K562 (cell line): ENCODE data around the gene VPS4B. TPM values are rescaled to one million over a fixed set of nuclear protein-coding genes. Genes with fewer than 3 reads are reported as not detected.

ENCODE experiments used
- ATAC-seq: fragments of 200-7000 bp; cut with Tn5 transposase; 3 replicates; pipeline ENCODE4 v1.9.1; 2020; ENCODE audit warnings: moderate library complexity
- BruUV-seq: library from RNA; stranded (reverse); fragments of 400-500 nt; replicated peaks from 2 replicates; lab custom pipeline; 2021; lab: Mats Ljungman, UMichigan
- CTCF ChIA-PET: fragments of 300-600 bp; formaldehyde crosslinking; extraction: SDS; loops from one replicate; lab custom pipeline; 2021; ENCODE audit warnings: low intra/inter-chr PET ratio; lab: Yijun Ruan, JAX
- POLR2A ChIA-PET: fragments of 300-600, 350-650 bp; sonication (Branson Sonifier 250); formaldehyde crosslinking; extraction: SDS; loops from one replicate; lab custom pipeline; 2021; ENCODE audit warnings: antibody characterized with exemption, inconsistent platforms; lab: Yijun Ruan, JAX
- DNase-seq, 4 experiments: peaks; one replicate each; pipeline versions ENCODE4 v3.0.0 to v3.0.0-alpha.2; 2011 to 2018; ENCODE audit warnings: low spot score in 3 of 4, mixed read lengths in 3 of 4; ENCODE audit errors: extremely low read depth in 1 of 4
- FAIRE-seq: peaks from 2 replicates; lab custom pipeline; 2011; peaks lifted over from hg19 to GRCh38; lab: Jason Lieb, UNC
- H2AFZ ChIP-seq: 2 replicates; pipeline ENCODE4 v1.6.0; 2011; ENCODE audit warnings: low read depth, low read length, control low read depth, inconsistent platforms
- H3K27ac ChIP-seq: fragments of 200-600 bp; 3 replicates; pipeline ENCODE4 v1.8.0; 2011; ENCODE audit warnings: low read depth, mild to moderate bottlenecking, control low read depth, inconsistent platforms, low read length, moderate library complexity, mixed read lengths; ENCODE audit errors: extremely low read depth
- H3K27me3 ChIP-seq, 2 experiments: fragments of 300-600 bp in 1 of 2; 2 replicates in 1 of 2; 3 replicates in 1 of 2; pipeline versions ENCODE4 v1.6.0 to v1.8.0; 2011; ENCODE audit warnings: inconsistent platforms in 2 of 2, low read length in 2 of 2, mild to moderate bottlenecking in 1 of 2, mixed read lengths in 1 of 2, moderate library complexity in 1 of 2; ENCODE audit not compliant: control insufficient read depth in 2 of 2, insufficient read depth in 2 of 2
- H3K36me3 ChIP-seq: fragments of 300-600 bp; 3 replicates; pipeline ENCODE4 v1.8.0; 2011; ENCODE audit warnings: mild to moderate bottlenecking, low read length, inconsistent platforms; ENCODE audit not compliant: control insufficient read depth, insufficient read depth
- H3K4me1 ChIP-seq, 2 experiments: fragments of 200-600 bp in 1 of 2; replicated peaks in 1 of 2; 2 replicates in 1 of 2; 3 replicates in 1 of 2; pipeline versions ENCODE4 v1.5.1 to v1.8.0; 2011; ENCODE audit warnings: inconsistent platforms in 2 of 2, low read length in 2 of 2, mild to moderate bottlenecking in 1 of 2, mixed read lengths in 1 of 2, moderate library complexity in 1 of 2; ENCODE audit not compliant: control insufficient read depth in 2 of 2, insufficient read depth in 2 of 2
- H3K4me2 ChIP-seq: 2 replicates; pipeline ENCODE4 v1.6.1; 2011; ENCODE audit warnings: low read length, control low read depth, inconsistent platforms, mixed read lengths; ENCODE audit not compliant: insufficient read depth
- H3K4me3 ChIP-seq: fragments of 200-600 bp; sonication (generic), shearing (Covaris generic); 2 replicates; pipeline ENCODE4 v1.5.1; 2016; ENCODE audit warnings: control low read depth, inconsistent platforms
- H3K79me2 ChIP-seq: fragments of 200-600 bp; 3 replicates; pipeline ENCODE4 v1.8.0; 2011; ENCODE audit warnings: low read length, inconsistent platforms; ENCODE audit not compliant: control insufficient read depth, insufficient read depth
- H3K9ac ChIP-seq, 2 experiments: 2 replicates each; pipeline versions ENCODE4 v1.6.0 to v1.6.1; 2011; ENCODE audit warnings: low read depth in 2 of 2, low read length in 2 of 2, control low read depth in 1 of 2, inconsistent platforms in 1 of 2, mild to moderate bottlenecking in 1 of 2, mixed read lengths in 1 of 2; ENCODE audit not compliant: insufficient read depth in 1 of 2
- H3K9me1 ChIP-seq: one replicate; pipeline ENCODE4 v1.6.0; 2011; ENCODE audit warnings: inconsistent platforms, mild to moderate bottlenecking, low read length, moderate library complexity; ENCODE audit not compliant: control insufficient read depth, insufficient read depth
- H3K9me3 ChIP-seq: replicated peaks from 2 replicates; pipeline ENCODE4 v1.5.1; 2011; ENCODE audit warnings: low read depth, low read length, inconsistent platforms; ENCODE audit not compliant: control insufficient read depth, insufficient read depth
- H4K20me1 ChIP-seq: replicated peaks from 2 replicates; pipeline ENCODE4 v1.6.1; 2011; ENCODE audit warnings: low read length, inconsistent platforms, mixed read lengths; ENCODE audit not compliant: control insufficient read depth, insufficient read depth
- COPS2 ChIP-seq: fragments of 450-650 bp; conservative IDR thresholded peaks from 2 replicates; pipeline ENCODE4 v1.6.1; 2016; ENCODE audit warnings: mild to moderate bottlenecking, moderate library complexity
- FOXJ2 ChIP-seq: fragments of 200-800 bp; sonication (Bioruptor generic); IDR thresholded peaks from 2 replicates; pipeline ENCODE4 v1.6.1; 2016; ENCODE audit warnings: missing genetic modification characterization, missing compliant biosample characterization
- GMEB1 ChIP-seq: fragments of 250-450 bp; sonication (Bioruptor Pico); IDR thresholded peaks from 2 replicates; pipeline ENCODE4 v1.4.0; 2020; ENCODE audit warnings: mild to moderate bottlenecking
- HNRNPUL1 ChIP-seq: fragments of 200-400 bp; formaldehyde crosslinking; IDR thresholded peaks from 2 replicates; pipeline ENCODE4 v1.6.1; 2017; ENCODE audit warnings: low read length
- KLF10 ChIP-seq: fragments of 250-450 bp; sonication (Bioruptor Pico); IDR thresholded peaks from 2 replicates; pipeline ENCODE4 v1.6.1; 2021; ENCODE audit warnings: matching md5 sums
- LEF1 ChIP-seq: fragments of 450-650 bp; IDR thresholded peaks from 2 replicates; pipeline ENCODE4 v1.6.1; 2016; ENCODE audit warnings: mild to moderate bottlenecking
- PHF21A ChIP-seq: fragments of 450-650 bp; IDR thresholded peaks from 2 replicates; pipeline ENCODE4 v1.6.1; 2017; ENCODE audit warnings: low read depth, borderline replicate concordance
- PTTG1 ChIP-seq: fragments of 450-650 bp; IDR thresholded peaks from 2 replicates; pipeline ENCODE4 v1.6.1; 2016; ENCODE audit warnings: low read depth, mild to moderate bottlenecking, missing genetic modification characterization, missing compliant biosample characterization
- RBM17 ChIP-seq: fragments of 200-400 bp; formaldehyde crosslinking; IDR thresholded peaks from 2 replicates; pipeline ENCODE4 v1.6.1; 2017; ENCODE audit warnings: low read depth, mild to moderate bottlenecking, low read length, borderline replicate concordance
- TSHZ1 ChIP-seq: fragments of 250-450 bp; sonication (Bioruptor Pico); IDR thresholded peaks from 2 replicates; pipeline ENCODE4 v1.4.0; 2020; ENCODE audit warnings: mild to moderate bottlenecking, moderate library complexity
- YBX1 ChIP-seq: fragments of 450-650 bp; IDR thresholded peaks from 2 replicates; pipeline ENCODE4 v1.7.1; 2016; ENCODE audit warnings: mild to moderate bottlenecking
- ZBTB11 ChIP-seq, 3 experiments: fragments of 200-800 bp in 1 of 3; fragments of 250-450 bp in 1 of 3; fragments of 450-650 bp in 1 of 3; sonication (Bioruptor Pico) in 1 of 3; sonication (Bioruptor generic) in 1 of 3; formaldehyde crosslinking in 1 of 3; IDR thresholded peaks; 2 replicates each; pipeline versions ENCODE4 v1.6.1 to v1.8.0; 2016 to 2022; ENCODE audit warnings: mild to moderate bottlenecking in 2 of 3, missing genetic modification characterization in 2 of 3, missing compliant biosample characterization in 1 of 3, moderate library complexity in 1 of 3
- ZNF140 ChIP-seq: fragments of 250-450 bp; sonication (Bioruptor Pico); IDR thresholded peaks from 2 replicates; pipeline ENCODE4 v1.8.0; 2021; ENCODE audit warnings: moderate library complexity, mild to moderate bottlenecking, inconsistent platforms
- ZNF311 ChIP-seq: fragments of 250-450 bp; sonication (Bioruptor Pico); IDR thresholded peaks from 2 replicates; pipeline ENCODE4 v1.4.0; 2020; ENCODE audit warnings: mild to moderate bottlenecking, moderate library complexity
- ZNF436 ChIP-seq: fragments of 250-450, 450-650 bp; sonication (Bioruptor Pico); formaldehyde crosslinking; IDR thresholded peaks from 2 replicates; pipeline ENCODE4 v1.7.0; 2020; ENCODE audit warnings: mild to moderate bottlenecking
- WGBS: fragments of 100-300 bp; shearing (Covaris generic); methylation state at CpG from one replicate; pipeline ENCODE4 v1.1.6; 2016; ENCODE audit warnings: low coverage, mixed read lengths; ENCODE audit not compliant: insufficient coverage; ENCODE audit errors: missing lambda C conversion rate; 5-methylcytosine and 5-hydroxymethylcytosine counted together
- in situ Hi-C: fragments of 300-500 bp; cut with MboI; formaldehyde crosslinking; loops from 4 replicates; pipeline ENCODE4 v1.15.0; 2018; ENCODE audit warnings: inconsistent platforms, mixed read lengths
- intact Hi-C: fragments of 100-400 bp; cut with micrococcal nuclease; formaldehyde crosslinking; loops from 2 replicates; pipeline ENCODE4 v1.14.2; 2022
- polyA plus RNA-seq, 8 experiments: library from polyadenylated mRNA; depleted of rRNA in 4 of 8; stranded (reverse) in 5 of 8; unstranded in 3 of 8; fragments of >200 nt; fragmentation: Nextera tagmentation in 2 of 8; fragmentation: Illumina TruSeq in 1 of 8; extraction: Ambion mirVana in 2 of 8; extraction: Trizol in 1 of 8; gene quantifications; 2 replicates each; pipeline versions ENCODE4 v1.2.1 to v1.2.3, GENCODE V29; 2011 to 2014; ENCODE audit warnings: inconsistent platforms in 1 of 8, missing spikeins in 1 of 8
- total RNA-seq, 7 experiments: library from RNA; depleted of rRNA in 6 of 7; stranded (reverse); fragments of >200 nt in 6 of 7; fragmentation: Illumina TruSeq in 2 of 7; extraction: Trizol in 2 of 7; gene quantifications; 2 replicates each; pipeline versions ENCODE4 v1.2.1 to v1.2.3, GENCODE V29; 2011 to 2021; ENCODE audit warnings: low replicate concordance in 1 of 7

The VPS4B gene
- total and polyA plus RNA-seq, 9 of the 15 experiments (the other 6 are each of a cell fraction or from before 2014, with no cell fraction given): 7.3 to 16.4 (median 10.4) TPM

GRCh38 chr18:63430526-63430925, 8.2 kb upstream of the VPS4B start:
- no peak for DNase-seq
- no peak for FAIRE-seq
- Histone ChIP-seq H3K4me2 (no peak overlapping the region), H3K4me3 (no peak overlapping the region), H4K20me1 (no peaks in the 10 kb centered on the region), H3K27ac (no peak overlapping the region), H3K9ac (no peak overlapping the region), H3K79me2 (no peaks in the 10 kb centered on the region), H3K27me3 (peaks cover 5 to 6% of the 10 kb centered on the region in 2 experiments; a peak in 3 of 5 replicates), H3K4me1 (no peaks in the 10 kb centered on the region; a peak in 1 of 5 replicates), H3K36me3 (no peaks in the 10 kb centered on the region), H3K9me3 (no peaks in the 10 kb centered on the region), H2AFZ (no peak overlapping the region), H3K9me1 (no peaks in the 10 kb centered on the region)
- no TSS peak for BruUV-seq
- no CpG with 5 or more reads among the region's 2 CpGs for WGBS
- intact Hi-C loops: no loop called here
- POLR2A ChIA-PET: no interaction called here
- in situ Hi-C loops: loop anchor here (10.0 kb wide), 3 partner anchors 86 to 416 kb away; no protein-coding TSS in a partner anchor
- CTCF ChIA-PET: no interaction called here
- no peak for ATAC-seq
- TF ChIP-seq ZNF436 (CRISPR knock-in tag) (no peak), PHF21A (no peak), LEF1 (no peak), COPS2 (no peak), GMEB1 (CRISPR knock-in tag) (no peak), YBX1 (no peak), TSHZ1 (CRISPR knock-in tag) (no peak), RBM17 (no peak), ZNF140 (no peak), ZBTB11 (CRISPR knock-in tag; IDR thresholded peaks at IDR 0.05) (no peak), KLF10 (no peak), PTTG1 (tag) (no peak), HNRNPUL1 (no peak), FOXJ2 (no peak), ZNF311 (CRISPR knock-in tag) (no peak)
